Germinal center (tissue), 1 donor: Measurements from ENCODE around the gene ESR1.
"Not testable (repeated sequence)": the region's sequence is repeated elsewhere in the genome, so short reads cannot be mapped to it uniquely, and the experiment has no call there.

Experiments
- DNase-seq: peaks from one replicate; pipeline ENCODE4 v3.0.0; 2012; ENCODE audit warnings: mixed read lengths, low spot score

Gene ESR1

GRCh38 chr6:152135755-152136448 lies 328.4 kb downstream of the ESR1 start:
- DNase-seq: no peak

GRCh38 chr6:152136449-152136825 lies 329.0 kb downstream of the ESR1 start:
- no peak for DNase-seq

GRCh38 chr6:152138344-152138743 lies 330.9 kb downstream of the ESR1 start:
- DNase-seq: not testable (repeated sequence)

GRCh38 chr6:152142105-152142504 lies 334.6 kb downstream of the ESR1 start:
- DNase-seq: no peak

GRCh38 chr6:152143359-152143758 lies 335.9 kb downstream of the ESR1 start:
- DNase-seq: no peak

- DNase-seq: no peak
Measured at GRCh38 chr6:152146385-152146784, 338.9 kb downstream of the ESR1 start.

GRCh38 chr6:152147269-152147668 lies 339.8 kb downstream of the ESR1 start:
- DNase-seq: no peak

GRCh38 chr6:152148412-152148811 lies 340.9 kb downstream of the ESR1 start:
- no peak for DNase-seq

GRCh38 chr6:152150196-152150595 lies 342.7 kb downstream of the ESR1 start:
- DNase-seq: no peak

GRCh38 chr6:152151920-152152319 lies 344.4 kb downstream of the ESR1 start:
- DNase-seq: no peak

GRCh38 chr6:152154559-152155356 lies 347.3 kb downstream of the ESR1 start:
- no peak for DNase-seq

GRCh38 chr6:152155792-152156191 lies 348.3 kb downstream of the ESR1 start:
- no peak for DNase-seq

- no peak for DNase-seq
Measured at GRCh38 chr6:152160346-152160745, 352.9 kb downstream of the ESR1 start.

- DNase-seq: no peak
Measured at GRCh38 chr6:152161501-152161900, 354.0 kb downstream of the ESR1 start.

GRCh38 chr6:152164957-152165356 lies 357.5 kb downstream of the ESR1 start:
- no peak for DNase-seq

GRCh38 chr6:152166497-152166896 lies 359.0 kb downstream of the ESR1 start:
- no peak for DNase-seq

GRCh38 chr6:152166897-152167296 lies 359.4 kb downstream of the ESR1 start:
- no peak for DNase-seq

GRCh38 chr6:152167641-152168603 lies 360.4 kb downstream of the ESR1 start:
- no peak for DNase-seq

- DNase-seq: no peak
Measured at GRCh38 chr6:152170313-152170701, 362.8 kb downstream of the ESR1 start.

- no peak for DNase-seq
Measured at GRCh38 chr6:152170702-152171667, 363.5 kb downstream of the ESR1 start.

GRCh38 chr6:152173321-152173720 lies 365.8 kb downstream of the ESR1 start:
- DNase-seq: no peak
